Kidney epithelial cell (primary cell): Measurements from ENCODE around the gene PNPLA6. TPM values are rescaled to one million over a fixed set of nuclear protein-coding genes. Genes with fewer than 3 reads are reported as not detected.
A peak's percentile ranks its signal among the peaks of the same experiment; 100 is the strongest.

Experiments used
- DNase-seq: peaks from one replicate; pipeline ENCODE4 v3.0.0-alpha.2; 2010; ENCODE audit warnings: low read depth
- H3K27me3 ChIP-seq: 2 replicates; pipeline ENCODE4 v1.6.0; 2011; ENCODE audit warnings: low read length; ENCODE audit not compliant: control insufficient read depth, insufficient read depth
- H3K36me3 ChIP-seq: 2 replicates; pipeline ENCODE4 v1.5.1; 2011; ENCODE audit warnings: low read length; ENCODE audit not compliant: control insufficient read depth, insufficient read depth
- H3K4me3 ChIP-seq: 2 replicates; pipeline ENCODE4 v1.5.1; 2011; ENCODE audit warnings: low read depth, mild to moderate bottlenecking, control low read depth, low read length
- CTCF ChIP-seq: IDR thresholded peaks from 2 replicates; pipeline ENCODE4 v1.5.1; 2011; ENCODE audit warnings: mild to moderate bottlenecking, moderate library complexity, low read length, control low read depth, inconsistent platforms; ENCODE audit not compliant: insufficient read depth, poor library complexity, severe bottlenecking
- total RNA-seq: library from RNA; depleted of rRNA; stranded (reverse); fragments of >200 nt; gene quantifications from 2 replicates; pipeline ENCODE4 v1.2.3, GENCODE V29; 2015

Gene PNPLA6
- total RNA-seq, 1 donor from 2014 or later, result 134 TPM

GRCh38 chr19:7582446-7582845 lies 46.9 kb downstream of the PNPLA6 start:
- H3K36me3 ChIP-seq, result no peaks in the 10 kb centered on the region

GRCh38 chr19:7589822-7590221 lies 54.3 kb downstream of the PNPLA6 start:
- Histone ChIP-seq H3K27me3 (peaks cover 2% of the 10 kb centered on the region), H3K4me3 (no peak overlapping the region), H3K36me3 (no peaks in the 10 kb centered on the region)
- no peak for TF ChIP-seq CTCF
- DNase-seq, result no peak

More at GRCh38 chr19:7582446-7582845, 46.9 kb downstream of the PNPLA6 start:
- TF ChIP-seq CTCF, result no peak
- DNase-seq, result no peak
- Histone ChIP-seq H3K4me3 (no peak overlapping the region), H3K27me3 (peaks cover 6% of the 10 kb centered on the region)

- no peak for TF ChIP-seq CTCF
- Histone ChIP-seq H3K4me3 (no peak overlapping the region), H3K27me3 (peaks cover 3% of the 10 kb centered on the region), H3K36me3 (no peaks in the 10 kb centered on the region)
- DNase-seq, result no peak
These were observed 54.7 kb downstream of the PNPLA6 start for GRCh38 chr19:7590256-7590655.

- Histone ChIP-seq H3K4me3 (peak within 1 kb of the TSS; percentile 57), H3K36me3 (no peaks in the 10 kb centered on the region), H3K27me3 (peaks cover 7% of the 10 kb centered on the region)
- no peak for TF ChIP-seq CTCF
- no peak for DNase-seq
These were observed 60.1 kb downstream of the PNPLA6 start, which contains the start of gene CAMSAP3 for GRCh38 chr19:7595466-7596133. TSS of gene CAMSAP3 (plus strand) at chr19:7595863. CDS start at chr19:7596003, 140 bp downstream.

GRCh38 chr19:7596211-7596937 lies 60.9 kb downstream of the PNPLA6 start:
- Histone ChIP-seq H3K27me3 (peaks cover 7% of the 10 kb centered on the region), H3K4me3 (peak overlapping the region; percentile 57), H3K36me3 (no peaks in the 10 kb centered on the region)
- DNase-seq, result no peak
- no peak for TF ChIP-seq CTCF
